H54 (cell line): ENCODE data around the gene MAT2A.

ENCODE experiments used
- DNase-seq: peaks from one replicate; pipeline ENCODE4 v3.0.0; 2011; ENCODE audit warnings: low spot score, mixed read lengths; ENCODE audit not compliant: insufficient read length
- FAIRE-seq: peaks from 3 replicates; lab custom pipeline; 2011; peaks lifted over from hg19 to GRCh38; lab: Jason Lieb, UNC
- POLR2A ChIP-seq: IDR thresholded peaks from 2 replicates; pipeline ENCODE4 v1.6.1; 2011; ENCODE audit warnings: low read depth, mild to moderate bottlenecking, low read length

The MAT2A gene

DNA sequence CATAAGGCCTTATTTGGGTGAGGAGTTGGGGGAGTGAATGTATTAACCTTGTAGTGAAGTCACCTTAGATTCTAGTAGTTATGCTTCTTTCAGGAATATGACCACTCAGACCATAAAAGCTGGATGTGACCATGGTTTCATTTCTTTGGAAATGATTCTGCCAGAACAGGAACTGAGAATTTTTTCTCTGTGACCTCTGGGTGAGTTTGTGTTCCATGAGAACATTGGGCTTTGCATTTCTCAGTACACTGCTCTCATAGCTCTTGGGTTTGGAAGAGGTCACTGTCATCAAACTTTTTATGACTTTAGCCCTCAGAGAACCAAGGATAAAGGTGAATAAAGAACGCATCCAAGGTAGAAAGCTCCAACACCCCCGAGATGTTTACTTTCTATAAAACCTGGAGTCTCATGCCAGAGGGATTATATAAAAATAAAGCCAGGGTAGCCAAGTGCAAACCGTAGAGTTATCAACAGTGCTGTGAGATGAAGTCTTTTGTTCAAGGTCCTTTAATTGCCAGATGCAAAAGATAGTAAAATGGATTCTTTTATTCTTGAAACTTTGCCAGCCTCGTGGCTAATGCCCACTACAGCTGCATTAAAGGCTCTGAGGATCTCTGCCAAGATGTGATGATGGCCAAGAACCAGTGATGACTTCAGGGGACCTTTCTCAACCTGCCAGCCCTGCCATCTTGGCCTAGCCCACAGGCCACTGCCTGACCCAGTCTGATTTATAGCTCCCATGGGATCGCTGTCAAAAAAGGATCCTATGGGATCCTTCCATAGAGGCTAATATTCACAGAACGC is 27.8 kb upstream of the MAT2A start:
- FAIRE-seq, result no peak
- no peak for TF ChIP-seq POLR2A
- no peak for DNase-seq

DNA sequence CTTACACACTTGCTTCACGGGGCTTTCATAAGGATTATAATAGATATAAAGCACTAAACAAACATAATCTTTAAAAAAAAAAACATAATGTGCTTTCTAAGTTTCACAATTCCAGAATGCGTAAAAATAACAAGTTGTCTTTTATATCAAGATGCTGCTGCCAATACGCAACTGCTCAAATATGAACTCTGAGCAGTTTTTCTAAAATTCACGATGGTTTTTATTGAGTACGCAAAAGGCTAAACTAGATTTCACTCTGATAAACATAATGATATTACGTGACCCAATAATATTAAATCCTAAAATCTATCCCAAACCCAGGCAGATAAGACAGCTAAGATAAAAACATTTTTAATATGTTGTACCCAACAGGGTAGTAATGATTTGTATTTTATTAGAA is 24.6 kb upstream of the MAT2A start:
- FAIRE-seq (no peak), DNase-seq (no peak)
- TF ChIP-seq POLR2A, result no peak

DNA sequence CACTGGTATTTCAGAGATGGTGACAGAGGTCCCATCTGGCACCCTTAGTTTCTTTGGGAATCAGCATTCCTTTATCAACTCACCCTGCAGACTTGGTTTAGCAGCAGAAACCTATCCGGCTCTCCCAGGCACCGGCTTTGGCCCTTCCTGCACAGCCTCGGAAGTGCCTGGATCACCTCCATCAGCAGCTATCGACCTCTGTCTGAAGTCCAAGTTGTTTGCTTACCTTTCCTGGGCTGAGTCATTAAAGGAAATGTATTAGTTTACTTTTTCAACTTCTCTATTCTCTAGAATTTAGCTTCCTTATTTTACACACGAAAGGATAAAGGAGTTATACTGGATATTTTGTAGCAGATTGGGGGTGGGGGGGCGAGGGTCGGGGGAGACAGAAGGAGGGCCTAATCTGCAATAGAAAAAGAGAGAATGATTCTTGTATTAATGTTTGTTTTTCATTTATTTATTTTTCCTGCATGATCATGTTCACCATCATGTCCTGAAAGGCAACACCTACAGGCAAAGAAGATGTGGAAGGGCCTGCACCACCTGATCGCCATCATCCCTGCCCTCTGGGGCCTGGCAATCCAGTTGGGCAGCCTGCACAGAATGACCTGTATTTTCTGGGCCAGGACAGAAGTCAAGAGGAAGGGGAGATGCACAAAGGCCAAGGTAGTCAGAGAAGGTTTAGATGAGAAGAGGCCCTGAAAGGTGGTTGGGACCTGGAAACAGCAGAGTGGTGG is 22.1 kb upstream of the MAT2A start:
- TF ChIP-seq POLR2A, result no peak
- DNase-seq (no peak), FAIRE-seq (no peak)

DNA sequence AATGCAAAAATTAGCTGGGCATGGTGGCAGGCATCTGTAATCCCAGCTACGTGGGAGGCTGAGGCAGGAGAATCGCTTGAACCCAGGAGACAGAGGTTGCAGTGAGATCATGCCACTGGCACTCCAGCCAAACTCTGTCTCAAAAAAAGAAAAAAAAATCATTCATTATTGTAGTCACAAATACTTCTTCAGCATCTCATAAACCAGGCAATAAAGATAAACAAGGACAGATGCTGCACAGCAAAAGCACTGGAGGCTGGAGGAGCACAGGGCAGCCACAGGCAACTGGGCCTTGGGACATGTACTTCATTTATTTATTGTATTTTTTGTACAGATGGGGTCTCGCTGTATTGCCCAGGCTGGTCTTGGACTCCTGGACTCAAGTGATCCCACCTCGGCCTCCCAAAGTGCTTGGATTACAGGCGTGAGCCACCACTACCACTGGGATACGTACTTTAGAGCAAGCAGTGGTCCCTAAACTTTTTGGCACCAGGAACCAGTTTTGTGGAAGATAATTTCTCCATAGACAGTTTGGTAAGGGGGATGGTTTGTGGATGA is 16.8 kb upstream of the MAT2A start:
- DNase-seq, result no peak
- no peak for FAIRE-seq
- no peak for TF ChIP-seq POLR2A

DNA sequence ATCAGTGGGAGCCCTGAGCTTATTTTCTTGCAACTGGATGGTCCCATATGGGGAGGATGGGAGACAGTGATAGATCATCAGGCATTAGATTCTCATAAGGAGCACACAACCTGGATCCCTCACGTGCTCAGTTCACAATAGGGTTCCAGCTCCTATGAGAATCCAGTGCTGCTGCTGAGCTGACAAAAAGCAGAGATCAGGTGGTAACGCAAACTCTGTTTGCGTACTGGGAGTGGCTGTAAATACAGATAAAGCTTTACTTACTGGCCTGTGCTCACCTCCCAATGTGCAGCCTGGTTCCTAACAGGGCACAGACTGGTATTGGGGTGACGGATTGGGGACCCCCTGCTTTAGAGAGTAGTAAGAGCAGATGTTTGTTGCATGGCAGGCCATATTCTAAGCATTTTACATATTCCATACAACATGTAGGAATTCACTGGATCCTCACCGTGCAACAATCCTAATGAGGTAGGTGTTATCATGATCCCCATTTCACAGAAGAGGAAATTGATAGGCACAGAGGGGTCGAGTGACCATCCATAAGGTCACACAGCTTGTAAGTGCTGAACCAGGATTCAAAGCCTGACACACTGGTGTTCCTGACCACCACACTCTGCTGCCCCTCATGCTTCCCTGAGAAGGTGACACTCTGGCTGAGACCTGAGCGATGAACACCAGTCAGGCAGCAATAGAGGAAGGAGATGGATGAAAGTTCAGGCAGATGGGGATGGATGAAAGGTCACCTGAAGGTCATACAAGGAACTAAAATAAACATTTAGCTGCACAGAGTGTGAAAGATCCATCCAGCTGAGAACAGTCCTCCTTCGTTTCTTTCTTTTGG is 15.7 kb upstream of the MAT2A start:
- no peak for TF ChIP-seq POLR2A
- no peak for FAIRE-seq
- no peak for DNase-seq

DNA sequence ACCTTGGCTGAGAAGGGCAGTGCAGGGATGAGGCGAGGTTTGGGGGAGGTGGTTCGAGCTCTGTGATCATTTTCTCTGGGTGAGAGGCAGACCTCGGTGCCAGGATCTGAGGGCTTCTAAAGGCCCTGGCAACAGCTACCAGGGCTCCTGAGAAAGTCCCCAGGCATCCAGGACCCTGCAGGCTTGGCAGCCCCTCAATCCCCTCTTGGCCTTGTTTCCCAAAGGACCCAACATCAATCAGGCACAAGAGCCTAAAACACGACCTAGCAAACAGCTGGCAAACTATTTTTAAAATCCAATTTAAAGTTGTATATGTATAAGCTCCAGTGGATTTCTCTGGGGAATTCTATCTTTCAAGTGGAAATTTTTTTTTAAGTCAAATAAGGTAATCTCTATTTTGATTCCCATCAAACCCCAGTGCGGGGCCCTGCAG is 15.0 kb upstream of the MAT2A start:
- DNase-seq (no peak), FAIRE-seq (no peak)
- TF ChIP-seq POLR2A, result no peak

DNA sequence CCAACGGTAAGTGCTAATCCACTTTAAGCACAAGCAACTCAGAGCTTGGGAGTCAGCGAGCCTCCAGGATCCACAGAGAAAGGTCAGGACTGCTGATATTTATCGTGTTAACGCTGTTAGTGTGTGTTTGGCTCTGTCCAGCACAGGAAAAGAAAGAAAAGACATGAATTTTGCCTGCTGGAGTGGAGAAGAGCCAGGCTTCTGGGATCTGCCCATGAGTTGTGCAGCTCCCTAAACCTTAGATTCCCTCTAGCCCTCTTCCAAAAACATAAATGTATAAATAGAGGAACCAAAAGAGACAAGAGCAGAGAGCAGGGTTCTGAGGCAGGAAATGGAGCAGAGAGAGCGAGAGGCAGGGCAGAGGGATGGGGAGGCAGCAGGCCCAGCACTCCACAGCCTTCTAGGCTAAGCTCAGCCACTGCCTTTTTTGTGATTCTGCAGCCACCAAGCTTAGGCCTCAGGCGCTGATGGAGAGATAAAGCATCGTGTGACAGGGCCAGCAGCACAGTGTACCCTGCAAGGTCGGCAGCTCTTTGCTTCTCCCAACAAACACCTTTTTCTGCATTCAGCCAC is 14.5 kb upstream of the MAT2A start:
- no peak for TF ChIP-seq POLR2A
- no peak for FAIRE-seq
- DNase-seq, result no peak

DNA sequence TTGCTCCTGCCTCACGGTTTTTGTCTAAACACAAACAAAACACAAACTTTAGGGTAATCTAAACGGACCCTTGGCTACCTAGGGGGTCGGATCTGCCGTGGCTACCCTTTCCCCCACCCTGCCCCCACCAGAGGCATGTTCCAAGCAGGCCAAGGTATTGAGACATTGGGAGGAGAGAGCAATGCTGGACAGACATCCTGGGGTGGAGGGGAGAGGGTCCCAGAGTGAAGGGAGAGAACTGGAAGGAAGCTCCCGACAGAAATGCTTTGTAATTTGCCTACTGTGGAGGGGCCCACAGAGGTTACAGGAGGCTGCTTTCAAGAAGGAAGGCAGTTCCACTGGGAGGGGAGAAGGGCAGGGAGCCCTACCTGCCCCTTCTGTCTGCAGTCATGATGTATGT is 13.9 kb upstream of the MAT2A start:
- TF ChIP-seq POLR2A, result no peak
- DNase-seq, result no peak
- FAIRE-seq, result no peak

DNA sequence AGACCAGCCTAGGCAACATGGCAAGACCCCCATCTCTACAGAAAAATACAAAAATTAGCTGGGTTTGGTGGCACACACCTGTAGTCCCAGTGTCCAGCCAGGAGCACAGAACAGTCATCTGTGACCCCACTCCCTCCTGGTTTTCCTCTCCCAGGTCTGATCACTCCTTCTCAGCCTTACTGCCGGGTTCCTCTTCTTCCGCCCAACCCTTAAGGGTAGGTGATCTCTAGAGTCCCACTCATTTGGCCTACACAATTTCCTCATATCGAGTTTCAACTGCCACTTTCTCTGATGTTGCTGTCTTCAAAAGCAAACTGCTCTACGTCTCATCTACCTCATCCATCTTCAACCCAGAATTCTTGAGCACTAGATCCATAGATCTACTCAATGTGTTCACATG is 13.4 kb upstream of the MAT2A start:
- DNase-seq, result no peak
- TF ChIP-seq POLR2A, result no peak

DNA sequence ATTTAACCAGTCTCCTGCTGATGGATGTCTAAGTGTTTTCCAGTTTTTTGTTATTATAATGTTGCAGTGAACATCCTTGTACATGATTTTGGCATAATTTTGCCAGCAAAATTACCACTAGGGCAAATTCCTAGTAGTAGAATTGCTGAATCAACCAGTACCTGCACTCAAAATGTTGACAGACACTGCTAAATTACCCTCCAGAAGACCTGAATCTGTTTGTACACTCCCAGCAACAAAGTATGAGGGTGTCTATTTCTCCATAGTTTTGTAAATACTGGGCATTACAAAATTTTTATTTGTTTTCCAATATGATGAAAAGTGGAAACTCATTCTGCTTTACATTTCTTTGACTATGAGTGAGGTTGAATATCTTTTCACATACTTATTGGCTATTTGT is 11.2 kb upstream of the MAT2A start:
- no peak for DNase-seq
- FAIRE-seq, result no peak
- TF ChIP-seq POLR2A, result no peak

More for the DNA sequence above, 13.4 kb upstream of the MAT2A start:
- FAIRE-seq, result no peak

DNA sequence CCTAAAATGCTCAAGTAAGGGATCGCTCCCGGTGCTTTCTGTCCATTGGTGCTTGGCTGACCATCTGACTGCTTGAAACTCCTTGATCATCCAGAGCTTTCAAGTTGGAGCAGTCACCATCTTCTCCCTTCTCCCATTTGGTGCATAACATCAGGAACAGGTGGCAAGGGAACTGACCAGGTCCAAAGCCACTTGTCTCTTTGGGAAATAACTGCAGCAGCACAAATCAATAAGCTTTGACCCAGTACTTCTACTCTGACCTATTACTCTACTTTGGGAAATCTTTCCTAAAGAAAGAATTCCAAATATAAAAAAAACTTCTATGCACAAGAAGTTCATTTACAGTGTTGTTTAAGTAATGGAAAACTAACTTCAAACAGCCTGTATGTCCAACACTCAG is 10.6 kb upstream of the MAT2A start:
- no peak for TF ChIP-seq POLR2A
- no peak for DNase-seq
- FAIRE-seq, result no peak

DNA sequence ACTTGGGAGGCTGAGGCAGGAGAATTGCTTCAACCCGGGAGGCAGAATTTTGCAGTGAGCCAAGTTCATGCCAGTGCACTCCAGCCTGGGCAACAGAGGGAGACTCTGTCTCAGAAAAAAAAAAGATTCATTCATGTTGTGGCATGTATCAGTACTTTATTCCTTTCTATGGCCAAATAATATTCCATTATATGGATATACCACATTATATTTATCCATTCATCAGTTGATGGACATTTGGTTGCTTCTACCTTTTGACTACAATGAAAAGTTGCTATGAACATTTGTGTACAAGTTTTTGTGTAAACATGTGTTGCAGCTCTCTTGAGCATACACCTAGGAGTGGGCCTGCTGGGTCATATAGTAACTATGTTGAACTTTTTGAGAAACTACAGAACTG is 9.2 kb upstream of the MAT2A start:
- no peak for DNase-seq
- FAIRE-seq, result no peak

DNA sequence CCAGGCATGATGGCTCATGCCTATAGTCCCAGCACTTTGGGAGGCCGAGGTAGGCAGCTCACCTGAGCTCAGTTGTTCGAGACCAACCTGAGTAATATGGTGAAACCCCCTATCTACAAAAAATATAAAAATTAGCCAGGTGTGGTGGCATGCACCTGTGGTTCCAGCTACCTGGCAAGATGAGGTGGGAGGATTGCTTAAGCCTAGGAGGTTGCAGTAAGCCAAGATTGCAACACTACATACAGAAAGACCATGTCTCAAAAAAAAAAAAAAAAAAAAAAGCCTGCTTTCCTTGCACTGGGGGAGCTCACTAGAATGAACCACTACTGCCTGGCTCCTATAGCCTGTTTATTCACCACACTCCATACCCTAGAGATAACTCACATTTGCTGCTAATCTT is 7.4 kb upstream of the MAT2A start:
- TF ChIP-seq POLR2A, result no peak

More for the DNA sequence above, 9.2 kb upstream of the MAT2A start:
- TF ChIP-seq POLR2A, result no peak

More for the DNA sequence above, 7.4 kb upstream of the MAT2A start:
- FAIRE-seq (no peak), DNase-seq (no peak)
